Effector memory CD4-positive, alpha-beta T cell (primary cell): ENCODE measurements around the gene BSND.

Experiments used
- DNase-seq, 3 donors: peaks; one replicate each; pipeline ENCODE4 v3.0.0-alpha.2; 2020
- H3K27ac ChIP-seq: 2 replicates; pipeline ENCODE4 v1.7.0; 2013; ENCODE audit warnings: mild to moderate bottlenecking, low read length, moderate library complexity; ENCODE audit not compliant: insufficient read depth, poor library complexity, severe bottlenecking
- H3K27me3 ChIP-seq: replicated peaks from 2 replicates; pipeline ENCODE4 v1.7.0; 2013; ENCODE audit warnings: mild to moderate bottlenecking, low read length; ENCODE audit not compliant: insufficient read depth, control insufficient read depth, poor library complexity, severe bottlenecking
- H3K36me3 ChIP-seq: 2 replicates; pipeline ENCODE4 v1.7.0; 2013; ENCODE audit warnings: mild to moderate bottlenecking, low read length, moderate library complexity; ENCODE audit not compliant: control insufficient read depth, insufficient read depth
- H3K4me1 ChIP-seq: 2 replicates; pipeline ENCODE4 v1.7.0; 2013; ENCODE audit warnings: low read length, mild to moderate bottlenecking; ENCODE audit not compliant: control insufficient read depth, insufficient read depth, poor library complexity, severe bottlenecking
- H3K4me3 ChIP-seq: 2 replicates; pipeline ENCODE4 v1.7.0; 2013; ENCODE audit warnings: low read length, low read depth, mild to moderate bottlenecking; ENCODE audit not compliant: insufficient read depth, poor library complexity, severe bottlenecking
- H3K9me3 ChIP-seq: 2 replicates; pipeline ENCODE4 v1.7.0; 2013; ENCODE audit warnings: mild to moderate bottlenecking, low read length, moderate library complexity; ENCODE audit not compliant: control insufficient read depth

The BSND gene

GRCh38 chr1:55000110-55001085 lies 1.7 kb downstream of the BSND start:
- Histone ChIP-seq H3K4me1 (peaks cover 12% of the 10 kb centered on the region), H3K27me3 (peaks cover 15% of the 10 kb centered on the region), H3K4me3 (no peak overlapping the region), H3K27ac (no peak overlapping the region), H3K9me3 (no peaks in the 10 kb centered on the region), H3K36me3 (no peaks in the 10 kb centered on the region)
- DNase-seq = no peak

- no peaks in the 10 kb centered on the region for H3K36me3 ChIP-seq
- no peak overlapping the region for H3K4me3 ChIP-seq
- H3K27ac ChIP-seq = no peak overlapping the region
- no peaks in the 10 kb centered on the region for H3K9me3 ChIP-seq
- peaks cover 8% of the 10 kb centered on the region for H3K4me1 ChIP-seq
- no peak for DNase-seq
- H3K27me3 ChIP-seq = peaks cover 15% of the 10 kb centered on the region
These were observed 2.6 kb downstream of the BSND start for GRCh38 chr1:55001311-55001710.

- Histone ChIP-seq H3K9me3 (no peaks in the 10 kb centered on the region), H3K4me3 (no peak overlapping the region), H3K27me3 (peaks cover 5% of the 10 kb centered on the region), H3K36me3 (no peaks in the 10 kb centered on the region), H3K27ac (no peak overlapping the region), H3K4me1 (no peaks in the 10 kb centered on the region)
- no peak for DNase-seq
These were observed 4.0 kb downstream of the BSND start for GRCh38 chr1:55002686-55003085.

- H3K27ac ChIP-seq = no peak overlapping the region
- no peak for DNase-seq
- no peaks in the 10 kb centered on the region for H3K4me1 ChIP-seq
- no peaks in the 10 kb centered on the region for H3K27me3 ChIP-seq
- H3K4me3 ChIP-seq = no peak overlapping the region
- H3K36me3 ChIP-seq = no peaks in the 10 kb centered on the region
- no peaks in the 10 kb centered on the region for H3K9me3 ChIP-seq
These were observed 6.8 kb downstream of the BSND start for GRCh38 chr1:55005351-55006140.

- H3K4me1 ChIP-seq = no peaks in the 10 kb centered on the region
- no peaks in the 10 kb centered on the region for H3K9me3 ChIP-seq
- H3K36me3 ChIP-seq = no peaks in the 10 kb centered on the region
- no peak overlapping the region for H3K27ac ChIP-seq
- DNase-seq = no peak
- H3K27me3 ChIP-seq = no peaks in the 10 kb centered on the region
- no peak overlapping the region for H3K4me3 ChIP-seq
These were observed 8.2 kb downstream of the BSND start for GRCh38 chr1:55006931-55007330.

GRCh38 chr1:55007625-55008024 lies 8.9 kb downstream of the BSND start:
- no peak overlapping the region for H3K27ac ChIP-seq

GRCh38 chr1:55010194-55010886 lies 11.6 kb downstream of the BSND start:
- H3K4me3 ChIP-seq = no peak overlapping the region
- no peak overlapping the region for H3K27ac ChIP-seq
- H3K4me1 ChIP-seq = no peaks in the 10 kb centered on the region
- H3K9me3 ChIP-seq = no peaks in the 10 kb centered on the region
- H3K36me3 ChIP-seq = no peaks in the 10 kb centered on the region
- no peak for DNase-seq
- no peaks in the 10 kb centered on the region for H3K27me3 ChIP-seq

More at GRCh38 chr1:55007625-55008024, 8.9 kb downstream of the BSND start:
- H3K4me1 ChIP-seq = no peaks in the 10 kb centered on the region
- no peaks in the 10 kb centered on the region for H3K9me3 ChIP-seq
- no peaks in the 10 kb centered on the region for H3K27me3 ChIP-seq
- no peak for DNase-seq
- no peaks in the 10 kb centered on the region for H3K36me3 ChIP-seq
- H3K4me3 ChIP-seq = no peak overlapping the region

- no peaks in the 10 kb centered on the region for H3K27me3 ChIP-seq
- no peaks in the 10 kb centered on the region for H3K4me1 ChIP-seq
- DNase-seq = no peak
- no peaks in the 10 kb centered on the region for H3K9me3 ChIP-seq
- H3K4me3 ChIP-seq = no peak overlapping the region
- no peaks in the 10 kb centered on the region for H3K36me3 ChIP-seq
- no peak overlapping the region for H3K27ac ChIP-seq
These were observed 12.1 kb downstream of the BSND start for GRCh38 chr1:55010887-55011217.

- Histone ChIP-seq H3K36me3 (no peaks in the 10 kb centered on the region), H3K4me1 (no peaks in the 10 kb centered on the region), H3K9me3 (no peaks in the 10 kb centered on the region), H3K27ac (no peak overlapping the region), H3K27me3 (no peaks in the 10 kb centered on the region), H3K4me3 (no peak overlapping the region)
- no peak for DNase-seq
These were observed 13.9 kb downstream of the BSND start for GRCh38 chr1:55012661-55013060.
